ENCODE results near the gene CDC42EP2.

CDC42EP2 gene

GRCh38 chr11:65310215-65310614 is 4.5 kb upstream of the CDC42EP2 start:
- no peak overlapping the region for H3K4me3 ChIP-seq (ENCODE audit: low read depth, low read length)
- no peak for TF ChIP-seq CTCF (IDR thresholded peaks at IDR 0.05; ENCODE audit: control insufficient read depth, extremely low read depth, insufficient read depth)
- DNase-seq (ENCODE audit: low read depth): no peak

- DNase-seq (ENCODE audit: low read depth): no peak
- H3K4me3 ChIP-seq (ENCODE audit: low read depth, low read length): no peak overlapping the region
- TF ChIP-seq CTCF (IDR thresholded peaks at IDR 0.05; ENCODE audit: control insufficient read depth, extremely low read depth, insufficient read depth): no peak
Observed at GRCh38 chr11:65310736-65311135, 3.9 kb upstream of the CDC42EP2 start.

GRCh38 chr11:65311170-65311678 is 3.4 kb upstream of the CDC42EP2 start:
- H3K4me3 ChIP-seq (ENCODE audit: low read depth, low read length): no peak overlapping the region
- DNase-seq (ENCODE audit: low read depth): no peak
- no peak for TF ChIP-seq CTCF (IDR thresholded peaks at IDR 0.05; ENCODE audit: control insufficient read depth, extremely low read depth, insufficient read depth)

- peak; percentile 86 for TF ChIP-seq CTCF (IDR thresholded peaks at IDR 0.05; ENCODE audit: control insufficient read depth, extremely low read depth, insufficient read depth)
- no peak for DNase-seq (ENCODE audit: low read depth)
Observed at GRCh38 chr11:65315204-65315865, 669 bp downstream of the CDC42EP2 start.

GRCh38 chr11:65315866-65316226 is 1.2 kb downstream of the CDC42EP2 start:
- no peak for DNase-seq (ENCODE audit: low read depth)
- H3K4me3 ChIP-seq (ENCODE audit: low read depth, low read length): peak overlapping the region; percentile 73
- no peak for TF ChIP-seq CTCF (IDR thresholded peaks at IDR 0.05; ENCODE audit: control insufficient read depth, extremely low read depth, insufficient read depth)

More at GRCh38 chr11:65315204-65315865, 669 bp downstream of the CDC42EP2 start:
- peak overlapping the region; percentile 73 for H3K4me3 ChIP-seq (ENCODE audit: low read depth, low read length)

GRCh38 chr11:65316227-65317024 is 1.8 kb downstream of the CDC42EP2 start:
- H3K4me3 ChIP-seq (ENCODE audit: low read depth, low read length): peak overlapping the region; percentile 73
- DNase-seq (ENCODE audit: low read depth): no peak
- TF ChIP-seq CTCF (IDR thresholded peaks at IDR 0.05; ENCODE audit: control insufficient read depth, extremely low read depth, insufficient read depth): no peak

All from LNCaP clone FGC (cell line).